Measurements from ENCODE around the gene POLDIP2.
A peak's percentile ranks its signal among the peaks of the same experiment; 100 is the strongest.
"Not testable (repeated sequence)": the region's sequence is repeated elsewhere in the genome, so short reads cannot be mapped to it uniquely, and the experiment has no call there.

The POLDIP2 gene

GRCh38 chr17:28363776-28364650, 6.7 kb upstream of the POLDIP2 start:
- DNase-seq: no peak

- DNase-seq: no peak
Measured at GRCh38 chr17:28363186-28363585, 5.9 kb upstream of the POLDIP2 start.

- DNase-seq: no peak
Measured at GRCh38 chr17:28357901-28358197, 522 bp upstream of the POLDIP2 start.

- DNase-seq: no peak
Measured at GRCh38 chr17:28350271-28350670, 7.1 kb downstream of the POLDIP2 start.

- DNase-seq: no peak
Measured at GRCh38 chr17:28348979-28349378, 8.3 kb downstream of the POLDIP2 start.

- no peak for DNase-seq
Measured at GRCh38 chr17:28347261-28347891, 10.0 kb downstream of the POLDIP2 start.

- DNase-seq: no peak
Measured at GRCh38 chr17:28346746-28347246, 10.5 kb downstream of the POLDIP2 start.

GRCh38 chr17:28346199-28346580, 11.1 kb downstream of the POLDIP2 start:
- no peak for DNase-seq

- DNase-seq: no peak
Measured at GRCh38 chr17:28345419-28346198, 11.7 kb downstream of the POLDIP2 start.

- no peak for DNase-seq
Measured at GRCh38 chr17:28344435-28344901, 12.9 kb downstream of the POLDIP2 start.

- DNase-seq: no peak
Measured at GRCh38 chr17:28344011-28344410, 13.3 kb downstream of the POLDIP2 start.

- DNase-seq: no peak
Measured at GRCh38 chr17:28343491-28343932, 13.8 kb downstream of the POLDIP2 start.

GRCh38 chr17:28342313-28342712, 15.0 kb downstream of the POLDIP2 start:
- DNase-seq: no peak

- DNase-seq: no peak
Measured at GRCh38 chr17:28341516-28341915, 15.8 kb downstream of the POLDIP2 start.

GRCh38 chr17:28340374-28340773, 17.0 kb downstream of the POLDIP2 start:
- no peak for DNase-seq

GRCh38 chr17:28339431-28339830, 17.9 kb downstream of the POLDIP2 start:
- no peak for DNase-seq

- DNase-seq: not testable (repeated sequence)
Measured at GRCh38 chr17:28338769-28339212, 18.5 kb downstream of the POLDIP2 start.

- DNase-seq: no peak
Measured at GRCh38 chr17:28338056-28338768, 19.1 kb downstream of the POLDIP2 start.

GRCh38 chr17:28335959-28336871, 21.1 kb downstream of the POLDIP2 start:
- DNase-seq: peak; percentile 55

GRCh38 chr17:28335201-28335958, 21.9 kb downstream of the POLDIP2 start, which contains the start of the genes IFT20 and TNFAIP1:
Gene IFT20, minus strand, starts transcription at chr17:28335472. Its CDS starts 3,487 bp downstream, at chr17:28331985.
Gene TNFAIP1, plus strand, starts transcription at chr17:28335761. Its CDS starts 3,761 bp downstream, at chr17:28339522.
- peak; percentile 100 for DNase-seq

Measured in NCI-H774 (cell line).